GM19463 (cell line): Measurements from ENCODE around the gene RPUSD3.
"Not testable (repeated sequence)": the region's sequence is repeated elsewhere in the genome, so short reads cannot be mapped to it uniquely, and the experiment has no call there.

Experiments
- ATAC-seq: cut with Tn5 transposase; IDR thresholded peaks from one replicate; pipeline ENCODE4 v1.9.1; 2021; ENCODE audit warnings: mild to moderate bottlenecking, moderate library complexity; ENCODE audit not compliant: unreplicated experiment

RPUSD3 gene

GRCh38 chr3:9843715-9844438 is at the start of gene RPUSD3:
Gene RPUSD3, minus strand, starts transcription at chr3:9844008. Its CDS starts 18 bp downstream, at chr3:9843990.
- peak; percentile 98 for ATAC-seq

- no peak for ATAC-seq
These were observed 47.3 kb upstream of the RPUSD3 start for GRCh38 chr3:9891072-9891622.

- peak; percentile 72 for ATAC-seq
These were observed 46.7 kb upstream of the RPUSD3 start, which contains the start of gene JAGN1 for GRCh38 chr3:9890249-9891071. Gene JAGN1, plus strand, starts transcription at chr3:9890610. Its CDS starts 113 bp downstream, at chr3:9890723.

- no peak for ATAC-seq
These were observed 45.6 kb upstream of the RPUSD3 start for GRCh38 chr3:9889405-9889804.

GRCh38 chr3:9888540-9888939 is 44.7 kb upstream of the RPUSD3 start:
- ATAC-seq: no peak

DNA sequence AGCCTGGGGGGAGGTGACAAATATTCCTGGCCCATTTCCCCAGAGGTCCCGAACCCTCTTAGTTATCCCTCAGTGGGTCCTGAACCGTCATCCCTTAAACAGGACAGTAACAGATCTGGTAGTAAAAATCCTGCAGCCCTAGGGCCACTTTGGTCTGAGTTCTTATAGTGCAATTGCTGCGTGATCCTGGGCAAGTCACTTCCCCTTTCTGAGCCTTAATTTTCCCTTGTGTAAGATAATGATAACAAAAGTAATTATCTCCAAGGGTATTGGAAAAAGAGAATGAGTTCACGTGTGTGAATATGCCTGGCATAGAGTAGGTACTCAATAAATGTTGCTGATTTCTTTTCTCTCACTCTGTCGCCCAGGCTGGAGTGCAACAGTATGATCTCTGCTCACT is 43.7 kb upstream of the RPUSD3 start:
- ATAC-seq: no peak

GRCh38 chr3:9886328-9886727 is 42.5 kb upstream of the RPUSD3 start:
- no peak for ATAC-seq

DNA sequence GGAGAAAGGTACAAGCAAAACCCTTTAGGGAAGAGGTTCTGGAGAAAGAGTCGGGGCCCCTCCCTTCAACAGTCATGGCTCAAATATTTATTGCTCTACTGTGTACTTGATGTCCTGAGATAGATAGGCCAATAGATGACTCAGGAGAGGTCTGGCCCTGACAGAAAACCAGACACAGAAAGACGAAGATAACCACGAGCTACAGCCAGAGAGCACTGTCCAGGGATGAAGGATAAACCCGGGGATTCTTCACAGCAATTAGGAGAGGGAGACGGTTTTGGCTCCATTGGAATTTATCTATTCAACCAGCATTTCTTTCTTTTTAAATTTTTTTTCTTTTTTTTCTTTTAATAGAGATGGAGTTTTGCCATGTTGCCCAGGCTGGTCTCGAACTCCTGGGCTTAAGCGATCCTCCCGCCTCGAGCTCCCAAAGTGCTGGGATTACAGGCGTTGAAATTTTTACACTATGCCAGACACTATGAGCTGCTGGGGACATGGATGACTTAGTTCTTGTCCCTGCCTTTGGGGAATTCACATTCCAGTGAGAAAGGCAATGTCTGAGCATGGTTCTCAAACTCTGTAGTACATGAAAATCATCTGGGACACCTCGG is 40.9 kb upstream of the RPUSD3 start:
- ATAC-seq: no peak

GRCh38 chr3:9883706-9884554 is 40.1 kb upstream of the RPUSD3 start:
- ATAC-seq: no peak

DNA sequence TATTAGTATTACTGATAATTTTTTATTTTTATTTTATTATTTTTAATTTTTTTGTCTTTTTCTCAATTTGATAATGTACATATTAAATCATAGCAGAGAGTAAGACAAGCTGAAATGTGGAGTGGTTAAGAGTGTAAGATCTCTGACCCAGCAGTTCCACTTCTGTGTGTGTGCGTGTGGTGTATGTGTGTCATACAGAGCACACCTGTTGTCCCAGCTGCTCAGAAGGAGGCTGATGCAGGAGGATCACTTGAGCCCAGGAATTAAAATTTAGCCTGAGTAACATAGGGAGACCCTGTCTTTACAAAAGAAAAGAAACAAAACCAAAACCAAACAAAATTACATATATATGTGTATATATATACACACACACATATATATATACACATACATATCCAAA is 37.6 kb upstream of the RPUSD3 start:
- no peak for ATAC-seq

GRCh38 chr3:9879830-9880549 is 36.2 kb upstream of the RPUSD3 start, which contains the start of gene CIDEC:
Gene CIDEC, minus strand, starts transcription at chr3:9880253. Its CDS starts 1,767 bp downstream, at chr3:9878486.
- ATAC-seq: peak; percentile 48

DNA sequence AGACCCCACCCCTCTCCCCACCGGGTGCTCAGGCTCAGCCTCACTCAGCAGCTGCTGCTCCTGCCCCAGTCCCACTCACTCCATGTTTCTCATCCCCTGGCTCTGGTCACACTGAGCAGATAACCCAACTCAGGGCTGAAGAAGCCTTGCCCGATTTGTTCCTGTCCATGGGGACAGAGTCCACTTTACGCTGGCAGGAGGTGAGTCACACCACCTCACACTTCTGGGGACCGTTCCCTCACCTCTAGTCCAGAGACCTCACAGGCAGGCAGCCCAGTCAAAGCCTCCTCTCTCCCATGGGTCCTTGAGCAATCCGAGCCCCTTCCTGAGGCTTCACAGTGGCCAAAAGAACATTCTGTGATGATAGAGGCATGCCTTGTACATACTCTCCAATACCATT is 34.9 kb upstream of the RPUSD3 start:
- no peak for ATAC-seq

DNA sequence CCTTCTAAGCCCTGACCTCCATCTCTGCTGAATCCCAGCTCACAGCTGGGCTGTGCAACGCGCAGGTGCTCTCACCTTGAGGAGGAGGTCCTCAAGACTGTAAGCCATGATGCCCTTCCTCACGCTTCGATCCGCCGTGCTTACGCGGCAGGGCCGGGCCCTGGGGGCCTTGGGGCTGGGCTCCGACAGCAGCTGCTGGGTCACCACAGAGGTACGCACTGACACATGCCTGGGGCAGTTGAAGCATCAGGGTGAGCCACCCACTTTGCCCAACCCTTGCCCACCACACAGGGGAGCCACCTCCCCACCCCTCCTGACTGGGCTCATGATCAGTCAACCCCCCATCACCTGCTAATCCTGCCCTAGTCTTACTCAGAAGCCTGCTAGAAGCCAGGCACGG is 33.2 kb upstream of the RPUSD3 start:
- no peak for ATAC-seq

- ATAC-seq: not testable (repeated sequence)
These were observed 32.4 kb upstream of the RPUSD3 start for GRCh38 chr3:9876255-9876654.

- no peak for ATAC-seq
These were observed 31.6 kb upstream of the RPUSD3 start for GRCh38 chr3:9875448-9875847.

DNA sequence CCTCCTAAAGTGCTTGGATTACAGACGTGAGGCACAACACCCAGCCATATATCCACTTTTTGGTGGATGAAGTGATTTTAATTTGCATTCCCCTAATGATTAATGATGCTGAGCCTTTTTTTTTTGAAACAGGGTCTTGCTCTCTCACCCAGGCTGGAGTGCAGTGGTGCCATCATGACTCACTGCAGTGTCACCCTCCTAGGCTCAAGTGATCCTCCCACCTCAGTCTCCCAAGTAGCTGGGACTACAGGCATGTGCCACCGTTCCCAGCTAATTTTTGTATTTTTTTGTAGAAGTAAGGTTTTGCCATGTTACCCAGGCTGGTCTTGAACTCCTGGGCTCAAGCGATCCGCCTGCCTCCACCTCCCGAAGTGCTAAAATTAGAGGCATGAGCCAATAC is 28.3 kb upstream of the RPUSD3 start:
- not testable (repeated sequence) for ATAC-seq

DNA sequence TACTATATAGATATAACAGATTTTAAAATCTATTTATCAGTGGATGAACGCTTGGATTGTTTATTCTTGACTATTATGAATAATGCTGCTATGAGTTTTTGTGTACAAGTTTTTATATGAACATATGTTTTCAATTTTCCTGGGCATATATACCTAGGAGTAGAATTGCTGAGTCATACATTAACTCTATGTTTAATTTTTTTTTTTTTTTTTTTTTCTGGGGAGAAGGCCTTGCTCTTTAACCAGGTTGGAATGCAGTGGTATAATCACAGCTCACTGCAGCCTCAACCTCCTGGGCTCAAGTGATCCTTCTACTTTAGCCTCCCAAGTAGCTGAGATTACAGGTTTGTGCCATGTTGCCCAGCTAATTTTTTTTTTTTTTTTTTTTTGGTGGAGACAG is 27.2 kb upstream of the RPUSD3 start:
- no peak for ATAC-seq

- no peak for ATAC-seq
These were observed 26.1 kb upstream of the RPUSD3 start for GRCh38 chr3:9869955-9870354.

- no peak for ATAC-seq
These were observed 23.3 kb upstream of the RPUSD3 start for GRCh38 chr3:9867106-9867505.

GRCh38 chr3:9866639-9867038 is 22.8 kb upstream of the RPUSD3 start:
- no peak for ATAC-seq
